ENCODE results near the gene ARL15.
"Not testable (repeated sequence)": the region's sequence is repeated elsewhere in the genome, so short reads cannot be mapped to it uniquely, and the experiment has no call there.

ARL15 gene

GRCh38 chr5:54013556-54014194 lies 296.7 kb downstream of the ARL15 start:
- DNase-seq, result no peak

- DNase-seq, result no peak
Measured at GRCh38 chr5:54009828-54010227, 300.5 kb downstream of the ARL15 start.

- DNase-seq, result no peak
Measured at GRCh38 chr5:54009357-54009756, 301.0 kb downstream of the ARL15 start.

GRCh38 chr5:54007827-54008777 lies 302.3 kb downstream of the ARL15 start:
- DNase-seq, result no peak

- DNase-seq, result no peak
Measured at GRCh38 chr5:54004697-54005096, 305.7 kb downstream of the ARL15 start.

GRCh38 chr5:54002779-54003178 lies 307.6 kb downstream of the ARL15 start:
- no peak for DNase-seq

GRCh38 chr5:54001976-54002775 lies 308.2 kb downstream of the ARL15 start:
- no peak for DNase-seq

- DNase-seq, result no peak
Measured at GRCh38 chr5:54000011-54000410, 310.4 kb downstream of the ARL15 start.

GRCh38 chr5:53997736-53998627 lies 312.4 kb downstream of the ARL15 start:
- DNase-seq, result no peak

- no peak for DNase-seq
Measured at GRCh38 chr5:53996008-53996407, 314.4 kb downstream of the ARL15 start.

GRCh38 chr5:53994148-53994547 lies 316.2 kb downstream of the ARL15 start:
- no peak for DNase-seq

- DNase-seq, result no peak
Measured at GRCh38 chr5:53991942-53992341, 318.4 kb downstream of the ARL15 start.

- DNase-seq, result no peak
Measured at GRCh38 chr5:53987101-53987500, 323.3 kb downstream of the ARL15 start.

- no peak for DNase-seq
Measured at GRCh38 chr5:53985796-53986195, 324.6 kb downstream of the ARL15 start.

GRCh38 chr5:53984971-53985370 lies 325.4 kb downstream of the ARL15 start:
- no peak for DNase-seq

GRCh38 chr5:53983568-53984460 lies 326.6 kb downstream of the ARL15 start:
- DNase-seq, result no peak

GRCh38 chr5:53982319-53982718 lies 328.1 kb downstream of the ARL15 start:
- DNase-seq, result not testable (repeated sequence)

- DNase-seq, result no peak
Measured at GRCh38 chr5:53980061-53980460, 330.3 kb downstream of the ARL15 start.

- no peak for DNase-seq
Measured at GRCh38 chr5:53974021-53974420, 336.4 kb downstream of the ARL15 start.

- DNase-seq, result no peak
Measured at GRCh38 chr5:53972314-53972713, 338.1 kb downstream of the ARL15 start.

GRCh38 chr5:53971551-53971950 lies 338.8 kb downstream of the ARL15 start:
- no peak for DNase-seq
